Caco-2 (cell line): Measurements from ENCODE around the gene CDC40. TPM values are rescaled to one million over a fixed set of nuclear protein-coding genes. Genes with fewer than 3 reads are reported as not detected.
A peak's percentile ranks its signal among the peaks of the same experiment; 100 is the strongest.

Source experiments
- Bru-seq: library from RNA; stranded (reverse); fragments of 400-500 nt; gene quantifications from one replicate; lab custom pipeline; 2021; lab: Mats Ljungman, UMichigan
- BruChase-seq, 2 experiments: library from RNA; stranded (reverse); fragments of 400-500 nt; gene quantifications; one replicate each; lab custom pipeline; 2021; lab: Mats Ljungman, UMichigan
- BruUV-seq: library from RNA; stranded (reverse); fragments of 400-500 nt; replicated peaks from 2 replicates; lab custom pipeline; 2021; lab: Mats Ljungman, UMichigan
- CTCF ChIA-PET: fragments of 300-600 bp; sonication (Branson Sonifier 250); formaldehyde crosslinking; loops from one replicate; lab custom pipeline; 2022; ENCODE audit warnings: antibody characterized with exemption; lab: Charles Lee
- POLR2A ChIA-PET: fragments of 300-600 bp; sonication (Branson Sonifier 250); formaldehyde crosslinking; loops from one replicate; lab custom pipeline; 2022; ENCODE audit warnings: antibody characterized with exemption; lab: Charles Lee
- DNase-seq, 2 experiments: peaks; one replicate each; pipeline versions ENCODE4 v3.0.0 to v3.0.0-alpha.2; 2020 to 2022
- H3K27me3 ChIP-seq: replicated peaks from 2 replicates; pipeline ENCODE4 v1.6.0; 2011; ENCODE audit warnings: low read length; ENCODE audit not compliant: control insufficient read depth, insufficient read depth
- H3K36me3 ChIP-seq: 2 replicates; pipeline ENCODE4 v1.5.1; 2011; ENCODE audit warnings: low read length; ENCODE audit not compliant: control insufficient read depth, insufficient read depth
- H3K4me1 ChIP-seq: fragments of 250-450 bp; sonication (Bioruptor Pico); 2 replicates; pipeline ENCODE4 v1.5.1; 2020; ENCODE audit warnings: mild to moderate bottlenecking
- H3K4me3 ChIP-seq: 2 replicates; pipeline ENCODE4 v1.5.1; 2011; ENCODE audit warnings: low read depth, mild to moderate bottlenecking, control low read depth, low read length
- H3K9me3 ChIP-seq: fragments of 250-450 bp; sonication (Bioruptor Pico); 2 replicates; pipeline ENCODE4 v1.5.1; 2020; ENCODE audit warnings: mild to moderate bottlenecking, moderate library complexity
- H3K27ac Mint-ChIP-seq: one replicate; pipeline ENCODE4 v1.8.0; 2022; ENCODE audit warnings: mixed read lengths; ENCODE audit not compliant: unreplicated experiment
- H3K27me3 Mint-ChIP-seq: one replicate; pipeline ENCODE4 v1.8.0; 2022; ENCODE audit warnings: mixed read lengths; ENCODE audit not compliant: insufficient read depth, unreplicated experiment
- H3K36me3 Mint-ChIP-seq: one replicate; pipeline ENCODE4 v1.8.0; 2022; ENCODE audit warnings: mild to moderate bottlenecking, mixed read lengths; ENCODE audit not compliant: insufficient read depth, unreplicated experiment
- H3K4me1 Mint-ChIP-seq: one replicate; pipeline ENCODE4 v1.8.0; 2022; ENCODE audit warnings: low read depth, mixed read lengths; ENCODE audit not compliant: unreplicated experiment
- H3K4me3 Mint-ChIP-seq: one replicate; pipeline ENCODE4 v1.8.0; 2022; ENCODE audit warnings: mild to moderate bottlenecking, moderate library complexity, mixed read lengths; ENCODE audit not compliant: unreplicated experiment
- H3K9me3 Mint-ChIP-seq: one replicate; pipeline ENCODE4 v1.8.0; 2022; ENCODE audit warnings: mixed read lengths; ENCODE audit not compliant: unreplicated experiment
- intact Hi-C: fragments of 100-400 bp; cut with micrococcal nuclease; formaldehyde crosslinking; loops from one replicate; pipeline ENCODE4 v1.10.0; 2022; ENCODE audit not compliant: unreplicated experiment
- long read RNA-seq: library from polyadenylated mRNA; stranded (forward); transcript quantifications from one replicate; pipeline ENCODE4 v2.0.0, GENCODE V29; 2022
- total RNA-seq: library from RNA; stranded (reverse); gene quantifications from 2 replicates; pipeline ENCODE4 v1.2.3, GENCODE V29; 2022
- TF ChIP-seq, protein P1 (sequence below), 2 experiments: fragments of 200-600 bp in 1 of 2; IDR thresholded peaks; 1 replicate in 1 of 2; 2 replicates in 1 of 2; pipeline versions ENCODE4 v1.5.1 to v1.8.0; 2011 to 2022; ENCODE audit warnings: antibody characterized with exemption in 1 of 2, control low read depth in 1 of 2, inconsistent platforms in 1 of 2, low read depth in 1 of 2, low read length in 1 of 2, mild to moderate bottlenecking in 1 of 2, moderate library complexity in 1 of 2; ENCODE audit not compliant: insufficient read depth in 1 of 2, severe bottlenecking in 1 of 2, unreplicated experiment in 1 of 2

CDC40 gene
- total RNA-seq: 22.7 and 23.2 TPM in 2 replicates
- Bru-seq, nascent RNA: percentile 76 among the genes with signal in this experiment
- BruChase-seq, experiment 1, labeled RNA remaining after a 2-hour chase: percentile 71 among the genes with signal in this experiment
- percentile 63 among the genes with signal in this experiment for BruChase-seq, experiment 2, labeled RNA remaining after a 6-hour chase
- long read RNA-seq, transcript CDC40-201 (15 exons, 3,848 nt): major isoform, 32 of 44 reads
- long read RNA-seq, partial matches to known transcripts: 6 of 44 reads
- long read RNA-seq, other reads (novel, unspliced or antisense): 5 of 44 reads

DNA sequence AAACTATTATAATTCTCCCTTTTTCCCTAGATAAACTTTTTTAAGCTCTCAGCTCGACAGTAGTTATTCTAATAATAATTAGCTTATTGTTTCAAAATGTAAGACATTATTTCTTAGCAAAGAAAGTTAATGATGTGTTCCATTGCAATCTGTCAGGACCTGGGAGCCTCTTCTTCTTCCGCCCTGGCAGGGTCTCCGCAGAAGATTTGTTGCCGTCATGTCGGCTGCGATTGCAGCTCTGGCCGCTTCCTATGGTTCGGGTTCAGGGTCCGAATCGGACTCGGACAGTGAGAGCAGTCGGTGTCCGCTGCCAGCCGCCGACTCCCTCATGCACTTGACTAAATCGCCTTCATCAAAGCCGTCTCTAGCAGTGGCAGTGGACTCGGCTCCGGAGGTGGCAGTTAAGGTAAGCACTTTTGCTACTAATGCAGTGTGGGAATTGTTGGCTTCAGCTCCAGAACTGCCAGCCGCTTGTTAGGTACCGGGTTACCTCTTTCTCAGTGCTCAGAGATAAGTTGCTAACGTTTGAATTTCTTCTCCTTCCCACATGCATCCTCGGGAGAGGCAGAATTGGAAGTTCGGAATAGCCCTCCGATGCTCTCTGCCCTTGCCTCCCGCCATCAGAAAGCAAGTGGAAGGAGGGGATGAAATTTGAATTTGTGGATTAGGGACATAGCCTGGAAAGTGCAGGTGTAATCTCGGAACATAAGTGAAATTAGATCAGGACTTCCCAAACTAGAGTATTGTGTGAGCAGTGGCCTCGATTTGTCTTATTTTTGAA is at the start of gene CDC40:
CDC40 (plus strand) TSS at position 200 of the 781 bp plus-strand sequence; CDS start at position 218, 18 bp downstream.
- peak within 1 kb of the TSS; percentile 100 for H3K4me3 ChIP-seq
- Mint-ChIP-seq H3K27ac (no peak within 1 kb of the TSS), H3K4me1 (no peaks in the 10 kb centered on the region), H3K27me3 (no peaks in the 10 kb centered on the region), H3K9me3 (no peaks in the 10 kb centered on the region), H3K4me3 (no peak within 1 kb of the TSS), H3K36me3 (peaks cover 6% of the 10 kb centered on the region)
- intact Hi-C loops: no loop called here
- H3K36me3 ChIP-seq: no peaks in the 10 kb centered on the region
- H3K9me3 ChIP-seq: no peaks in the 10 kb centered on the region
- DNase-seq: peak; percentile 63 to 65
- TF ChIP-seq, protein P1, sequence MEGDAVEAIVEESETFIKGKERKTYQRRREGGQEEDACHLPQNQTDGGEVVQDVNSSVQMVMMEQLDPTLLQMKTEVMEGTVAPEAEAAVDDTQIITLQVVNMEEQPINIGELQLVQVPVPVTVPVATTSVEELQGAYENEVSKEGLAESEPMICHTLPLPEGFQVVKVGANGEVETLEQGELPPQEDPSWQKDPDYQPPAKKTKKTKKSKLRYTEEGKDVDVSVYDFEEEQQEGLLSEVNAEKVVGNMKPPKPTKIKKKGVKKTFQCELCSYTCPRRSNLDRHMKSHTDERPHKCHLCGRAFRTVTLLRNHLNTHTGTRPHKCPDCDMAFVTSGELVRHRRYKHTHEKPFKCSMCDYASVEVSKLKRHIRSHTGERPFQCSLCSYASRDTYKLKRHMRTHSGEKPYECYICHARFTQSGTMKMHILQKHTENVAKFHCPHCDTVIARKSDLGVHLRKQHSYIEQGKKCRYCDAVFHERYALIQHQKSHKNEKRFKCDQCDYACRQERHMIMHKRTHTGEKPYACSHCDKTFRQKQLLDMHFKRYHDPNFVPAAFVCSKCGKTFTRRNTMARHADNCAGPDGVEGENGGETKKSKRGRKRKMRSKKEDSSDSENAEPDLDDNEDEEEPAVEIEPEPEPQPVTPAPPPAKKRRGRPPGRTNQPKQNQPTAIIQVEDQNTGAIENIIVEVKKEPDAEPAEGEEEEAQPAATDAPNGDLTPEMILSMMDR (IDR thresholded peaks at IDR 0.05; ENCODE audit: insufficient read depth in 1 of 2, low read depth in 1 of 2, low read length in 1 of 2, severe bottlenecking in 1 of 2, unreplicated experiment in 1 of 2): no peak
- BruUV-seq: TSS peak; percentile 42
- H3K4me1 ChIP-seq: 0 out of 2 replicates have a peak, but pooled peaks cover 3% of the 10 kb centered on the region
- CTCF ChIA-PET: interaction anchor here (0.6 kb wide), 1 partner anchor 610 kb away, joined by 3 read pairs; no protein-coding TSS in a partner anchor
- no peaks in the 10 kb centered on the region for H3K27me3 ChIP-seq
- POLR2A ChIA-PET: no interaction called here

DNA sequence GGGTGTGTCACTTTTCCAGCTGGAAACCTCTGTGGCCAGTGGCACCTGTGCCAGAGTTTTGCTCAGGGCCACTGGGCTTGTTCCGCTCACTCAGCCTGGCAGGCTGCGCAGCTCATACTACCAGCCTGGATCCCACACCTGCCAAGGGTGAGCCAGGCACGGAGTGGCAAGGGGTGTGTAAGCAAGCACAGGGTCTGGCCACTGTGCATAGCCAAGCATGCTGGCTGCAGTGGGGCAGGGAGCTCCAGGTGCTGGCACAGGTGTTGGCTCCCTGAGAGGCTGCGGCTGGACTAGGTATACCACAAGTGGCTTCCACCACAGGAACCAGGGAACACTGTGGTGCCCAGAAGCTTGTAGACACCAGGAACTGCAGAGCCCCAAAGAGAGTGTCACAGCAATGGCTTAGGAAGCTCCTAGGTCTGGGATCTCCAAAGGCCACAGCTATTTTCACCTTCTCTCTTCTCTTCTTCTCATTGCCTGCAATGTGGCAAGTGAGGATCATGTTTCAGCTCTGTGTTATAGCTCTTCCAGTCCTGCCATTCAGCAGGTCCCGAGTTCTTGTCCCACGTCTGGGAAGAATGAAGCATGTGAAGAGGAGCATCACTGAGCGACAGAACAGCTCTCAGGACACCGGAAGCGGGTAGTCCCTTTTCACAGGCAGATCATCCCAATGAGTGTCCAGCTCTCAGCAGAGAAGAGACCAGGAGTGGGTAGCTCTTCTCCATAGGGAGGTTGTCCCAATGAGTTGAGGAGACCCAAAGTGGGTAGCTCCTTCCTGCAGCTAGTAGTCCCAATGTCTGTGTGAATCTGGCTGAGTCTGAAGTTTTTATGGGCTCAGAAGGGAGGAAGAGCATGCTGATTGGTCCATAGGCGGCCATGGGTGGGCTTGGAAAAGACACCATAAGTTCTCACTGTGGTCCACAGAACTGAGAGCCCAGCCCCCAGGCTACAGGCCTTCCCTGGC is 42.0 kb upstream of the CDC40 start:
- DNase-seq: no peak
- Mint-ChIP-seq H3K9me3 (peaks cover 34% of the 10 kb centered on the region), H3K4me3 (no peak overlapping the region), H3K27ac (no peak overlapping the region), H3K4me1 (no peaks in the 10 kb centered on the region), H3K27me3 (no peaks in the 10 kb centered on the region), H3K36me3 (no peaks in the 10 kb centered on the region)
- BruUV-seq: no TSS peak
- POLR2A ChIA-PET: interaction anchor here (0.6 kb wide), 1 partner anchor 10 kb away, joined by 3 read pairs; no protein-coding TSS in a partner anchor
- Histone ChIP-seq H3K27me3 (no peaks in the 10 kb centered on the region), H3K4me1 (no peaks in the 10 kb centered on the region), H3K36me3 (no peaks in the 10 kb centered on the region), H3K4me3 (no peak overlapping the region), H3K9me3 (no peaks in the 10 kb centered on the region)
- CTCF ChIA-PET: no interaction called here
- intact Hi-C loops: no loop called here
- TF ChIP-seq, protein P1 (IDR thresholded peaks at IDR 0.05; ENCODE audit: insufficient read depth in 1 of 2, low read depth in 1 of 2, low read length in 1 of 2, severe bottlenecking in 1 of 2, unreplicated experiment in 1 of 2): no peak
